B cell (primary cell): ENCODE data around the gene RIMBP2. TPM values are rescaled to one million over a fixed set of nuclear protein-coding genes. Genes with fewer than 3 reads are reported as not detected.

Experiments
- ATAC-seq: fragments of 200-7000 bp; cut with Tn5 transposase; one replicate; pipeline ENCODE4 v1.10.0; 2021; ENCODE audit warnings: low read depth, mild to moderate bottlenecking, moderate number of reproducible peaks, moderate library complexity
- CTCF ChIA-PET: fragments of 350-600 bp; sonication (Branson Sonifier 250); formaldehyde crosslinking; loops from one replicate; lab custom pipeline; 2021; ENCODE audit warnings: antibody characterized with exemption, inconsistent platforms; lab: Charles Lee
- POLR2A ChIA-PET: fragments of 350-600 bp; sonication (Branson Sonifier 250); formaldehyde crosslinking; loops from one replicate; lab custom pipeline; 2021; ENCODE audit warnings: antibody characterized with exemption; lab: Charles Lee
- DNase-seq: peaks from one replicate; pipeline ENCODE4 v3.0.0; 2013
- H2AFZ ChIP-seq: 2 replicates; pipeline ENCODE4 v1.6.1; 2012; ENCODE audit warnings: mild to moderate bottlenecking, low read depth, low read length; ENCODE audit not compliant: insufficient read depth, poor library complexity, severe bottlenecking
- H3K27ac ChIP-seq, 2 donors: 1 replicate in 1 of 2; 2 replicates in 1 of 2; pipeline ENCODE4 v1.5.1; 2012 to 2013; ENCODE audit warnings: low read length in 2 of 2, mild to moderate bottlenecking in 2 of 2, moderate library complexity in 1 of 2
- H3K27me3 ChIP-seq, 4 experiments: fragments of 200-600 bp in 1 of 4; sonication (generic) in 1 of 4; replicated peaks in 1 of 4; 1 replicate in 2 of 4; 2 replicates in 2 of 4; pipeline versions ENCODE4 v1.6.1 to v1.7.0; 2013 to 2016; ENCODE audit warnings: low read length in 3 of 4, mild to moderate bottlenecking in 2 of 4, mixed read lengths in 1 of 4, moderate library complexity in 1 of 4; ENCODE audit not compliant: insufficient read depth in 4 of 4, control insufficient read depth in 3 of 4; ENCODE audit errors: control extremely low read depth in 1 of 4
- H3K36me3 ChIP-seq, 2 experiments: replicated peaks in 1 of 2; 1 replicate in 1 of 2; 2 replicates in 1 of 2; pipeline versions ENCODE4 v1.6.1 to v1.7.1; 2013; ENCODE audit warnings: low read length in 1 of 2; ENCODE audit not compliant: insufficient read depth in 2 of 2, control insufficient read depth in 1 of 2; ENCODE audit errors: control extremely low read depth in 1 of 2, extremely low read depth in 1 of 2
- H3K4me1 ChIP-seq, 2 donors: fragments of 200-600 bp in 1 of 2; sonication (generic) in 1 of 2; 1 replicate in 1 of 2; 2 replicates in 1 of 2; pipeline versions ENCODE4 v1.5.1 to v1.6.1; 2013 to 2017; ENCODE audit warnings: low read length in 2 of 2; ENCODE audit not compliant: control insufficient read depth in 2 of 2, insufficient read depth in 2 of 2
- H3K4me2 ChIP-seq: replicated peaks from 2 replicates; pipeline ENCODE3; 2012; ENCODE audit warnings: mild to moderate bottlenecking, low read depth, low read length; ENCODE audit not compliant: poor library complexity, severe bottlenecking
- H3K4me3 ChIP-seq, 5 experiments: fragments of 200-600 bp in 1 of 5; sonication (generic) in 1 of 5; 1 replicate in 3 of 5; 2 replicates in 2 of 5; pipeline versions ENCODE4 v1.5.1 to v1.7.0; 2011 to 2016; ENCODE audit warnings: low read length in 4 of 5, mild to moderate bottlenecking in 4 of 5, low read depth in 2 of 5, control low read depth in 1 of 5, moderate library complexity in 1 of 5; ENCODE audit not compliant: insufficient read depth in 1 of 5; ENCODE audit errors: control extremely low read depth in 1 of 5, extremely low read depth in 1 of 5
- H3K79me2 ChIP-seq: fragments of 200-600 bp; sonication (generic); one replicate; pipeline ENCODE4 v1.6.0; 2016; ENCODE audit warnings: low read length; ENCODE audit not compliant: control insufficient read depth, insufficient read depth
- H3K9ac ChIP-seq: fragments of 200-600 bp; sonication (generic); 2 replicates; pipeline ENCODE4 v1.6.1; 2017; ENCODE audit warnings: mild to moderate bottlenecking, low read length, moderate library complexity
- H3K9me3 ChIP-seq, 3 donors: one replicate each; pipeline versions ENCODE4 v1.6.1 to v1.7.1; 2013; ENCODE audit warnings: low read length in 2 of 3; ENCODE audit not compliant: control insufficient read depth in 2 of 3, insufficient read depth in 1 of 3; ENCODE audit errors: control extremely low read depth in 1 of 3
- H4K20me1 ChIP-seq: 2 replicates; pipeline ENCODE4 v1.6.0; 2012; ENCODE audit warnings: mild to moderate bottlenecking, low read length; ENCODE audit not compliant: insufficient read depth, control insufficient read depth, poor library complexity, severe bottlenecking
- H3K27ac Mint-ChIP-seq: one replicate; pipeline ENCODE4 v1.8.0; 2021; ENCODE audit warnings: mixed read lengths
- H3K27me3 Mint-ChIP-seq: one replicate; pipeline ENCODE4 v1.8.0; 2021; ENCODE audit warnings: mixed read lengths
- H3K4me1 Mint-ChIP-seq: one replicate; pipeline ENCODE4 v1.8.0; 2021; ENCODE audit warnings: mixed read lengths
- H3K4me3 Mint-ChIP-seq: one replicate; pipeline ENCODE4 v1.8.0; 2021; ENCODE audit warnings: mixed read lengths
- H3K9me3 Mint-ChIP-seq: one replicate; pipeline ENCODE4 v1.8.0; 2022; ENCODE audit warnings: mixed read lengths; ENCODE audit not compliant: insufficient read depth
- CTCF ChIP-seq: fragments of 200-600 bp; IDR thresholded peaks from one replicate; pipeline ENCODE4 v1.8.0; 2022; ENCODE audit warnings: antibody characterized with exemption, mild to moderate bottlenecking
- EZH2 ChIP-seq: IDR thresholded peaks from 2 replicates; pipeline ENCODE4 v1.6.1; 2012; ENCODE audit warnings: borderline replicate concordance, low read depth, mild to moderate bottlenecking, moderate library complexity, low read length; ENCODE audit not compliant: insufficient read depth, poor library complexity, severe bottlenecking
- WGBS: methylation state at CpG from one replicate; pipeline ENCODE4 v1.1.5; 2013; ENCODE audit warnings: missing lambda C conversion rate; ENCODE audit not compliant: insufficient coverage; 5-methylcytosine and 5-hydroxymethylcytosine counted together
- intact Hi-C: fragments of 100-400 bp; cut with micrococcal nuclease; formaldehyde crosslinking; loops from one replicate; pipeline ENCODE4 v1.10.0; 2022
- polyA plus RNA-seq: library from polyadenylated mRNA; depleted of rRNA; stranded (reverse); fragments of >200 nt; gene quantifications from 2 replicates; pipeline ENCODE4 v1.2.3, GENCODE V29; 2012
- total RNA-seq, 2 donors: library from RNA; stranded (reverse); fragments of 120-200 nt in 1 of 2; gene quantifications; 1 replicate in 1 of 2; 2 replicates in 1 of 2; pipeline versions ENCODE4 v1.2.3 to v1.2.4, GENCODE V29; 2013 to 2022

RIMBP2 gene
- total and polyA plus RNA-seq, 2 donors (not counting 1 experiment from before 2014, with no cell fraction given), result not detected

- ChIA-PET POLR2A (no interaction called here), CTCF (no interaction called here)
- Mint-ChIP-seq H3K27ac (no peak overlapping the region), H3K4me3 (no peak overlapping the region), H3K27me3 (peaks cover 4% of the 10 kb centered on the region), H3K9me3 (no peaks in the 10 kb centered on the region), H3K4me1 (no peaks in the 10 kb centered on the region)
- H4K20me1 ChIP-seq, result no peaks in the 10 kb centered on the region
- no peak for TF ChIP-seq EZH2
- no peak for TF ChIP-seq CTCF
- DNase-seq (no peak), ATAC-seq (no peak)
- H3K27ac ChIP-seq, result no peak overlapping the region
- 91% methylated on average over 1 of the region's 4 CpGs for WGBS
- H3K4me1 ChIP-seq, result no peaks in the 10 kb centered on the region
- no peak overlapping the region for H3K4me3 ChIP-seq
- H2AFZ ChIP-seq, result no peak overlapping the region
- no peaks in the 10 kb centered on the region for H3K79me2 ChIP-seq
- no peak overlapping the region for H3K4me2 ChIP-seq
- no peaks in the 10 kb centered on the region for H3K36me3 ChIP-seq
- no peaks in the 10 kb centered on the region for H3K27me3 ChIP-seq
- peaks cover 0 to 8% (median 0%) of the 10 kb centered on the region in 3 donors for H3K9me3 ChIP-seq
- H3K9ac ChIP-seq, result no peak overlapping the region
- intact Hi-C loops, result no loop called here
Measured at GRCh38 chr12:130374083-130374482, 342.0 kb downstream of the RIMBP2 start.

- Mint-ChIP-seq H3K27me3 (no peaks in the 10 kb centered on the region), H3K9me3 (no peaks in the 10 kb centered on the region), H3K4me1 (no peaks in the 10 kb centered on the region), H3K4me3 (no peak overlapping the region), H3K27ac (no peak overlapping the region)
- Histone ChIP-seq H3K36me3 (no peaks in the 10 kb centered on the region), H2AFZ (no peak overlapping the region), H3K4me2 (no peak overlapping the region), H3K79me2 (no peaks in the 10 kb centered on the region), H3K9ac (no peak overlapping the region), H3K4me1 (no peaks in the 10 kb centered on the region), H3K27ac (no peak overlapping the region), H4K20me1 (no peaks in the 10 kb centered on the region), H3K4me3 (no peak overlapping the region), H3K9me3 (peaks cover 0 to 8% (median 0%) of the 10 kb centered on the region in 3 donors), H3K27me3 (no peaks in the 10 kb centered on the region)
- no peak for TF ChIP-seq EZH2
- no peak for TF ChIP-seq CTCF
- DNase-seq, result no peak
- 87% methylated on average over 2 of the region's 4 CpGs for WGBS
- ChIA-PET POLR2A (no interaction called here), CTCF (no interaction called here)
- ATAC-seq, result no peak
- intact Hi-C loops, result no loop called here
Measured at GRCh38 chr12:130372936-130373335, 343.2 kb downstream of the RIMBP2 start.
